Measurements from ENCODE around the gene ROR2. TPM values are rescaled to one million over a fixed set of nuclear protein-coding genes. Genes with fewer than 3 reads are reported as not detected.

Gene ROR2
- total and polyA plus RNA-seq, 4 donors, result 0.13 to 0.84 (median 0.52) TPM

DNA sequence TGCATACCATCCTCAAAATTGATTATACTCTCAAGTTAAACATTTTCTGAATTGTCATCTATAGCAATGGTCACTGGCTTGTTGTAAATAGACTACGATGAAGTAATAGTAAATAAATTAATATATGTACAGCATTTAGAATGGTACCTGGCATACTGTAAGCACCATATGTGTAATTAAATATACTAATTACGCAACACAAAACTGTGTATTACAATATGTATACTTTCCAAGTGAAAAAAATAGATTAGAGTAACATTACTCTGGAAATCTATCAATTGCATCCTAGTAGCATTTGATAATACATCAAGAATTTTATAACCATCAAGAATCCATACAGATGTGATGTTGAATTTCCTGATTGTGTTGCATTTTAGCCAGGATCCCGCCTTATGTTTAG, 17.2 kb upstream of the ROR2 start:
- Histone ChIP-seq H3K27me3 (ENCODE audit: control insufficient read depth in 4 of 4, insufficient read depth in 4 of 4, low read length in 3 of 4) (peaks cover 0 to 3% (median 0%) of the 10 kb centered on the region in 4 donors), H3K4me1 (ENCODE audit: control insufficient read depth in 4 of 4, insufficient read depth in 4 of 4, low read length in 3 of 4) (no peaks in the 10 kb centered on the region), H3K27ac (ENCODE audit: low read depth in 1 of 2, low read length in 2 of 2) (no peak overlapping the region), H3K9me3 (ENCODE audit: control insufficient read depth in 4 of 4, low read length in 3 of 4) (peaks cover 0 to 4% (median 1%) of the 10 kb centered on the region in 4 donors), H3K4me3 (ENCODE audit: low read depth in 1 of 3, low read length in 3 of 3) (no peak overlapping the region), H3K9ac (ENCODE audit: low read depth in 1 of 2, low read length in 2 of 2) (no peak overlapping the region), H3K36me3 (ENCODE audit: control insufficient read depth in 4 of 4, insufficient read depth in 3 of 4, low read depth in 1 of 4, low read length in 3 of 4) (no peaks in the 10 kb centered on the region)
- DNase-seq (ENCODE audit: low spot score), result no peak
- WGBS, result 82% methylated on average over 3 of the region's 3 CpGs
- TF ChIP-seq, protein P1, sequence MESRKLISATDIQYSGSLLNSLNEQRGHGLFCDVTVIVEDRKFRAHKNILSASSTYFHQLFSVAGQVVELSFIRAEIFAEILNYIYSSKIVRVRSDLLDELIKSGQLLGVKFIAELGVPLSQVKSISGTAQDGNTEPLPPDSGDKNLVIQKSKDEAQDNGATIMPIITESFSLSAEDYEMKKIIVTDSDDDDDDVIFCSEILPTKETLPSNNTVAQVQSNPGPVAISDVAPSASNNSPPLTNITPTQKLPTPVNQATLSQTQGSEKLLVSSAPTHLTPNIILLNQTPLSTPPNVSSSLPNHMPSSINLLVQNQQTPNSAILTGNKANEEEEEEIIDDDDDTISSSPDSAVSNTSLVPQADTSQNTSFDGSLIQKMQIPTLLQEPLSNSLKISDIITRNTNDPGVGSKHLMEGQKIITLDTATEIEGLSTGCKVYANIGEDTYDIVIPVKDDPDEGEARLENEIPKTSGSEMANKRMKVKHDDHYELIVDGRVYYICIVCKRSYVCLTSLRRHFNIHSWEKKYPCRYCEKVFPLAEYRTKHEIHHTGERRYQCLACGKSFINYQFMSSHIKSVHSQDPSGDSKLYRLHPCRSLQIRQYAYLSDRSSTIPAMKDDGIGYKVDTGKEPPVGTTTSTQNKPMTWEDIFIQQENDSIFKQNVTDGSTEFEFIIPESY (IDR thresholded peaks at IDR 0.05), result no peak
- TF ChIP-seq, protein P2, sequence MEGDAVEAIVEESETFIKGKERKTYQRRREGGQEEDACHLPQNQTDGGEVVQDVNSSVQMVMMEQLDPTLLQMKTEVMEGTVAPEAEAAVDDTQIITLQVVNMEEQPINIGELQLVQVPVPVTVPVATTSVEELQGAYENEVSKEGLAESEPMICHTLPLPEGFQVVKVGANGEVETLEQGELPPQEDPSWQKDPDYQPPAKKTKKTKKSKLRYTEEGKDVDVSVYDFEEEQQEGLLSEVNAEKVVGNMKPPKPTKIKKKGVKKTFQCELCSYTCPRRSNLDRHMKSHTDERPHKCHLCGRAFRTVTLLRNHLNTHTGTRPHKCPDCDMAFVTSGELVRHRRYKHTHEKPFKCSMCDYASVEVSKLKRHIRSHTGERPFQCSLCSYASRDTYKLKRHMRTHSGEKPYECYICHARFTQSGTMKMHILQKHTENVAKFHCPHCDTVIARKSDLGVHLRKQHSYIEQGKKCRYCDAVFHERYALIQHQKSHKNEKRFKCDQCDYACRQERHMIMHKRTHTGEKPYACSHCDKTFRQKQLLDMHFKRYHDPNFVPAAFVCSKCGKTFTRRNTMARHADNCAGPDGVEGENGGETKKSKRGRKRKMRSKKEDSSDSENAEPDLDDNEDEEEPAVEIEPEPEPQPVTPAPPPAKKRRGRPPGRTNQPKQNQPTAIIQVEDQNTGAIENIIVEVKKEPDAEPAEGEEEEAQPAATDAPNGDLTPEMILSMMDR (IDR thresholded peaks at IDR 0.05; ENCODE audit: low read depth, low read length, missing input control), result no peak
- TF ChIP-seq NR2F2 (IDR thresholded peaks at IDR 0.05) (no peak), FOXA1 (IDR thresholded peaks at IDR 0.05) (no peak), RXRA (IDR thresholded peaks at IDR 0.05) (no peak), YY1 (IDR thresholded peaks at IDR 0.05) (no peak), EGR1 (IDR thresholded peaks at IDR 0.05; ENCODE audit: low read depth in 2 of 2) (no peak), FOXA2 (IDR thresholded peaks at IDR 0.05) (no peak), HNF4G (IDR thresholded peaks at IDR 0.05) (no peak), GABPA (IDR thresholded peaks at IDR 0.05 in 1 of 2, conservative IDR thresholded peaks at IDR 0.05 in 1 of 2) (no peak)
- TF ChIP-seq, protein P3, sequence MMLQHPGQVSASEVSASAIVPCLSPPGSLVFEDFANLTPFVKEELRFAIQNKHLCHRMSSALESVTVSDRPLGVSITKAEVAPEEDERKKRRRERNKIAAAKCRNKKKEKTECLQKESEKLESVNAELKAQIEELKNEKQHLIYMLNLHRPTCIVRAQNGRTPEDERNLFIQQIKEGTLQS (IDR thresholded peaks at IDR 0.05), result no peak
- TF ChIP-seq, protein P4, sequence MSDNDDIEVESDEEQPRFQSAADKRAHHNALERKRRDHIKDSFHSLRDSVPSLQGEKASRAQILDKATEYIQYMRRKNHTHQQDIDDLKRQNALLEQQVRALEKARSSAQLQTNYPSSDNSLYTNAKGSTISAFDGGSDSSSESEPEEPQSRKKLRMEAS (IDR thresholded peaks at IDR 0.05), result no peak

DNA sequence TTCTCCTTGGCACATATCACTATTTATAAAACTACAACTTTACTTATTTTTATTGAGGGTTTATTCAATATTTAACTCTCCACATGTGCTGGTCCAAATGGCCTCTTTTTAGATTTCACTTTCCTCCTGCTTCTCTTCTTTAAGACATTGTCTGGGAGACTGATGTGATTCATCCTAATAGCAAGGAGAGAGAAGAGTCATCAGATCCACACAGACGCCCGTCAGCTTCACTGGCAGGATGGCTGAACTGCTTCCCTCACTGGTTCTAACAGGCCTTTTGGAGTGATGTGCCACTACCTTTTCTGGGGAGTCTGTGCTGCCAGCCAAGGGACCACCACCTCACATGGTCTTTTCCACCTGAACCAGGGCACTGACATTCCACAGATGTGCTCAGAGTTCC, 16.5 kb upstream of the ROR2 start:
- Histone ChIP-seq H3K9me3 (ENCODE audit: control insufficient read depth in 4 of 4, low read length in 3 of 4) (peaks cover 0 to 4% (median 1%) of the 10 kb centered on the region in 4 donors), H3K4me1 (ENCODE audit: control insufficient read depth in 4 of 4, insufficient read depth in 4 of 4, low read length in 3 of 4) (no peaks in the 10 kb centered on the region), H3K27me3 (ENCODE audit: control insufficient read depth in 4 of 4, insufficient read depth in 4 of 4, low read length in 3 of 4) (peaks cover 0 to 3% (median 0%) of the 10 kb centered on the region in 4 donors), H3K9ac (ENCODE audit: low read depth in 1 of 2, low read length in 2 of 2) (no peak overlapping the region), H3K4me3 (ENCODE audit: low read depth in 1 of 3, low read length in 3 of 3) (no peak overlapping the region), H3K27ac (ENCODE audit: low read depth in 1 of 2, low read length in 2 of 2) (no peak overlapping the region), H3K36me3 (ENCODE audit: control insufficient read depth in 4 of 4, insufficient read depth in 3 of 4, low read depth in 1 of 4, low read length in 3 of 4) (no peaks in the 10 kb centered on the region)
- WGBS, result 83% methylated on average over 2 of the region's 2 CpGs
- no peak for DNase-seq (ENCODE audit: low spot score)
- TF ChIP-seq, protein P2 (IDR thresholded peaks at IDR 0.05; ENCODE audit: low read depth, low read length, missing input control), result no peak
- no peak for TF ChIP-seq HNF4A (conservative IDR thresholded peaks at IDR 0.05)
- no peak for TF ChIP-seq YY1 (IDR thresholded peaks at IDR 0.05)
- TF ChIP-seq FOXA2 (IDR thresholded peaks at IDR 0.05), result no peak
- no peak for TF ChIP-seq RXRA (IDR thresholded peaks at IDR 0.05)
- TF ChIP-seq TAF1 (conservative IDR thresholded peaks at IDR 0.05), result no peak
- no peak for TF ChIP-seq FOXA1 (IDR thresholded peaks at IDR 0.05)
- TF ChIP-seq EGR1 (IDR thresholded peaks at IDR 0.05; ENCODE audit: low read depth in 2 of 2), result no peak
- TF ChIP-seq, protein P5, sequence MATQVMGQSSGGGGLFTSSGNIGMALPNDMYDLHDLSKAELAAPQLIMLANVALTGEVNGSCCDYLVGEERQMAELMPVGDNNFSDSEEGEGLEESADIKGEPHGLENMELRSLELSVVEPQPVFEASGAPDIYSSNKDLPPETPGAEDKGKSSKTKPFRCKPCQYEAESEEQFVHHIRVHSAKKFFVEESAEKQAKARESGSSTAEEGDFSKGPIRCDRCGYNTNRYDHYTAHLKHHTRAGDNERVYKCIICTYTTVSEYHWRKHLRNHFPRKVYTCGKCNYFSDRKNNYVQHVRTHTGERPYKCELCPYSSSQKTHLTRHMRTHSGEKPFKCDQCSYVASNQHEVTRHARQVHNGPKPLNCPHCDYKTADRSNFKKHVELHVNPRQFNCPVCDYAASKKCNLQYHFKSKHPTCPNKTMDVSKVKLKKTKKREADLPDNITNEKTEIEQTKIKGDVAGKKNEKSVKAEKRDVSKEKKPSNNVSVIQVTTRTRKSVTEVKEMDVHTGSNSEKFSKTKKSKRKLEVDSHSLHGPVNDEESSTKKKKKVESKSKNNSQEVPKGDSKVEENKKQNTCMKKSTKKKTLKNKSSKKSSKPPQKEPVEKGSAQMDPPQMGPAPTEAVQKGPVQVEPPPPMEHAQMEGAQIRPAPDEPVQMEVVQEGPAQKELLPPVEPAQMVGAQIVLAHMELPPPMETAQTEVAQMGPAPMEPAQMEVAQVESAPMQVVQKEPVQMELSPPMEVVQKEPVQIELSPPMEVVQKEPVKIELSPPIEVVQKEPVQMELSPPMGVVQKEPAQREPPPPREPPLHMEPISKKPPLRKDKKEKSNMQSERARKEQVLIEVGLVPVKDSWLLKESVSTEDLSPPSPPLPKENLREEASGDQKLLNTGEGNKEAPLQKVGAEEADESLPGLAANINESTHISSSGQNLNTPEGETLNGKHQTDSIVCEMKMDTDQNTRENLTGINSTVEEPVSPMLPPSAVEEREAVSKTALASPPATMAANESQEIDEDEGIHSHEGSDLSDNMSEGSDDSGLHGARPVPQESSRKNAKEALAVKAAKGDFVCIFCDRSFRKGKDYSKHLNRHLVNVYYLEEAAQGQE (IDR thresholded peaks at IDR 0.05), result no peak
- TF ChIP-seq RAD21 (IDR thresholded peaks at IDR 0.05), result no peak
- TF ChIP-seq NR2F2 (IDR thresholded peaks at IDR 0.05), result no peak
- TF ChIP-seq, protein P1 (IDR thresholded peaks at IDR 0.05), result no peak
- TF ChIP-seq, protein P3 (IDR thresholded peaks at IDR 0.05), result no peak
- TF ChIP-seq HNF4G (IDR thresholded peaks at IDR 0.05), result no peak
- TF ChIP-seq, protein P4 (IDR thresholded peaks at IDR 0.05), result no peak
- TF ChIP-seq GABPA (IDR thresholded peaks at IDR 0.05 in 1 of 2, conservative IDR thresholded peaks at IDR 0.05 in 1 of 2), result no peak

Data from liver (tissue), 9 donors.